ENCODE measurements around the gene ABLIM1.

ABLIM1 gene

DNA sequence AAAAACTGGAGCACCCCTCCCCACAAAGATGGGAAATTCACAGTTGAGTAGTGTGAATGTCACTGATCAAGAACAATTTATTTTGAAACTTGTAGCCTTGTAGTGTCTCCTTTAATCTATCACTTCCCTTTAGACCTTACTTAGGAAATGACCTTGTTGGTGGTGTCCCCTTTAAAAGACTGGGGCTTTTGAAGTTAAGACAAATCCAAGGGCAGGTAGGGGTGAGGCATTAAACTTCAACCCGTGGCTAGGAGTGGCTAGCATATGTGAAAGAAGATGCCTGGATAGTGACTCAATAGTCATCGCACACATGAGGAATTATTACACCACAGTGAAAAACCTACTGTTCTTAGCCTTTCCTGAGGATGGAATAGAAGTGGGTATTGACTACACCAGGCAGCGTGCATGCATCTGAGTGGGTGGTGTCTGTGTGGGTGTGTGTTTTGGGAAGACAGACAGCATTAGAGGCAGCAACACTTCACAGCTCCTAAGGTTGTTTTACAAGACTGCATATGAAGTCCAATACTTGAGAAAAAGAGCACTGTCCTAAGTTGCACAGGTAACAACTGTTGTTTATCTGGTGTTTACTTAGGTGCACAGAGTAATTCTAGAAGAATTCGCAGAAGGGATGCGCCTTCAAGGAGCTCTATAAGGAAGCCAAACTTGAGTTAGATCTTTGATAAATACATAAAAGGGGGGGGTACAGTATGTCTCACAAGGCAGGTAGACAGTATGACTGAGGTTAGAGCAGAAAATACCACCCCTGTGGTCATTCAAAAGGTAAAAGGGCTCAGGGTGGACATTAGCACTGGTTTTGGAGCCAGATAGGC, 32.9 kb downstream of the ABLIM1 start:
- Histone ChIP-seq H3K36me3 (replicated peaks; ENCODE audit: low read depth, low read length) (no peaks in the 10 kb centered on the region), H3K27me3 (ENCODE audit: low read depth, low read length) (peaks cover 2% of the 10 kb centered on the region), H4K20me1 (ENCODE audit: insufficient read depth, low read length) (no peaks in the 10 kb centered on the region), H2AFZ (ENCODE audit: low read depth, low read length) (no peak overlapping the region), H3K9me3 (ENCODE audit: insufficient read depth, low read length) (no peaks in the 10 kb centered on the region), H3K4me3 (ENCODE audit: low read length) (no peak overlapping the region), H3K4me2 (ENCODE audit: low read length) (no peak overlapping the region), H3K79me2 (ENCODE audit: low read length) (no peaks in the 10 kb centered on the region), H3K27ac (ENCODE audit: low read length) (no peak overlapping the region), H3K4me1 (ENCODE audit: low read length) (no peaks in the 10 kb centered on the region), H3K9ac (ENCODE audit: low read length) (no peak overlapping the region)
- TF ChIP-seq, protein P1, sequence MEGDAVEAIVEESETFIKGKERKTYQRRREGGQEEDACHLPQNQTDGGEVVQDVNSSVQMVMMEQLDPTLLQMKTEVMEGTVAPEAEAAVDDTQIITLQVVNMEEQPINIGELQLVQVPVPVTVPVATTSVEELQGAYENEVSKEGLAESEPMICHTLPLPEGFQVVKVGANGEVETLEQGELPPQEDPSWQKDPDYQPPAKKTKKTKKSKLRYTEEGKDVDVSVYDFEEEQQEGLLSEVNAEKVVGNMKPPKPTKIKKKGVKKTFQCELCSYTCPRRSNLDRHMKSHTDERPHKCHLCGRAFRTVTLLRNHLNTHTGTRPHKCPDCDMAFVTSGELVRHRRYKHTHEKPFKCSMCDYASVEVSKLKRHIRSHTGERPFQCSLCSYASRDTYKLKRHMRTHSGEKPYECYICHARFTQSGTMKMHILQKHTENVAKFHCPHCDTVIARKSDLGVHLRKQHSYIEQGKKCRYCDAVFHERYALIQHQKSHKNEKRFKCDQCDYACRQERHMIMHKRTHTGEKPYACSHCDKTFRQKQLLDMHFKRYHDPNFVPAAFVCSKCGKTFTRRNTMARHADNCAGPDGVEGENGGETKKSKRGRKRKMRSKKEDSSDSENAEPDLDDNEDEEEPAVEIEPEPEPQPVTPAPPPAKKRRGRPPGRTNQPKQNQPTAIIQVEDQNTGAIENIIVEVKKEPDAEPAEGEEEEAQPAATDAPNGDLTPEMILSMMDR (IDR thresholded peaks at IDR 0.05; ENCODE audit: low read depth, low read length): no peak
- TF ChIP-seq EZH2phosphoT487 (IDR thresholded peaks at IDR 0.05; ENCODE audit: low read depth): no peak

DNA sequence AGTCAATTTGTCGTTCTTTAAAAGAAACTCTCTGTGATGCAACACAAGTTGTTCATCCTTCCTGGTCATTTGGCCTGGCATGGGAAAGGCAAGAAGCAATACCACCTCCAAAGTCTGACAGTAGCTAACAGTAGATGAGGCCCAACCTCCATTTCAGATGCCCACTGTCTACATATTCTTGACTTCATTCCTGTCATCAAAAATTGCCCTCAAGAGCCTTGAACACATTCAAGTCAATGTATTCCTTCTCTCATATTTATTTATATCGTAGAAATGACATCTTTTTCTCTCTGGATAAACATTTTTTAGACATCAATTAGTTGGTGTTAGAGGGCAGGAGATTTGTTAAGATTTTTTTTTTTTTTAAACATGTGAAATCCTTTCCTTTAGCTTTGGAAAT, 33.7 kb downstream of the ABLIM1 start:
- H3K4me2 ChIP-seq (ENCODE audit: low read length): no peak overlapping the region
- no peak overlapping the region for H3K9ac ChIP-seq (ENCODE audit: low read length)
- H3K4me1 ChIP-seq (ENCODE audit: low read length): no peaks in the 10 kb centered on the region
- H3K4me3 ChIP-seq (ENCODE audit: low read length): no peak overlapping the region
- H4K20me1 ChIP-seq (ENCODE audit: insufficient read depth, low read length): no peaks in the 10 kb centered on the region
- H3K79me2 ChIP-seq (ENCODE audit: low read length): no peaks in the 10 kb centered on the region
- no peak overlapping the region for H2AFZ ChIP-seq (ENCODE audit: low read depth, low read length)
- H3K27ac ChIP-seq (ENCODE audit: low read length): no peak overlapping the region
- no peaks in the 10 kb centered on the region for H3K27me3 ChIP-seq (ENCODE audit: low read depth, low read length)
- TF ChIP-seq, protein P1 (IDR thresholded peaks at IDR 0.05; ENCODE audit: low read depth, low read length): no peak
- H3K9me3 ChIP-seq (ENCODE audit: insufficient read depth, low read length): no peaks in the 10 kb centered on the region
- no peaks in the 10 kb centered on the region for H3K36me3 ChIP-seq (replicated peaks; ENCODE audit: low read depth, low read length)

DNA sequence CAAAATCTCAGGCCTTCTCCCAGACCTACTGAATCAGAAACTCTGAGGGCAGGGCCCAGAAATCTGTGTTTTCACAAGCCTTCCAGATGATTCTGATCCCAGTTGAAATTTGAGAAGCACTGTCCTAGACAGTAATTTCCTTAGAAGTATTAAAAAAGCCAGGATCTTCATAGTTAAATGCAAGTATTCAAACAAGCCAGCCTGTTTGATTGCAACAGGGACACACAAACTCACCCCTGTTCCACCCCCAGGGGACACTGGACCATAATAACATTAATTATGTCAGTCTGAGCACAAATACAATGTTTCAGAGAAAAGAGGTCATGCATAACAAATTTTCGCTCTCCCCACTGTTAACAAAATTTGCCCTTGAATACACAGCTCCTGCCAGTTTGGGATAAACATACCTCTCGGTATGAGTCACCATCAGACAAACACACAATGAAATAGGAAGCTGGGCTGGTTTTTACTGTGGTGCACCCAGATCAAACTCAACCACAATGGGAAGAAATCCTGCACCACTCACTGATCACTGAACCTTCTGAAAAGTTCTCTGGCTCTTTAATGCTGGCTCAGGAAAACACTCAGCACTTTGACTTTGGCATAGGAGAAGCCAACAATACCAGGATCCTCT, 34.3 kb downstream of the ABLIM1 start:
- no peak overlapping the region for H3K9ac ChIP-seq (ENCODE audit: low read length)
- H3K27me3 ChIP-seq (ENCODE audit: low read depth, low read length): no peaks in the 10 kb centered on the region
- TF ChIP-seq EZH2phosphoT487 (IDR thresholded peaks at IDR 0.05; ENCODE audit: low read depth): no peak
- TF ChIP-seq, protein P1 (IDR thresholded peaks at IDR 0.05; ENCODE audit: low read depth, low read length): no peak
- no peak overlapping the region for H3K4me2 ChIP-seq (ENCODE audit: low read length)
- no peaks in the 10 kb centered on the region for H3K79me2 ChIP-seq (ENCODE audit: low read length)
- no peaks in the 10 kb centered on the region for H3K36me3 ChIP-seq (replicated peaks; ENCODE audit: low read depth, low read length)
- no peak overlapping the region for H3K4me3 ChIP-seq (ENCODE audit: low read length)
- H4K20me1 ChIP-seq (ENCODE audit: insufficient read depth, low read length): no peaks in the 10 kb centered on the region
- no peaks in the 10 kb centered on the region for H3K9me3 ChIP-seq (ENCODE audit: insufficient read depth, low read length)
- H3K27ac ChIP-seq (ENCODE audit: low read length): no peak overlapping the region
- H3K4me1 ChIP-seq (ENCODE audit: low read length): no peaks in the 10 kb centered on the region
- H2AFZ ChIP-seq (ENCODE audit: low read depth, low read length): no peak overlapping the region

DNA sequence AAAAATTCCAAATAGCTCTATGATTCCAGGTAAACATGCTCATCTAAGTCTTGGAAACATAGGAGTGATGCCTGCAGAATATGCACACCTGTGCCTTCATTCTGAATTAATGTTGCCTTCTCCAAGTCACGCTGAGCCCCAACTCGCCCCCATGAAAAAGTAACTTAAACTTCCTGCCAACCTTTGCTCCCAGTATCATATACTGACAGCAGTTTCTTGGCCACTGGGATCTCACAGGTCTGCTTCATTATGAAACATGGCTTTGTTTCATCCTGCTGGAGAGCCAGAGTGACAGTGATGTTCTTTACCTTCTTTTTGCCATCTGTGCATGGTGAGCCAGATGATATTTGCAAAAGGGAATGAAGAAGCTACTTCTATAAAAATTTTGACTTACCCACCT, 34.9 kb downstream of the ABLIM1 start:
- Histone ChIP-seq H4K20me1 (ENCODE audit: insufficient read depth, low read length) (no peaks in the 10 kb centered on the region), H2AFZ (ENCODE audit: low read depth, low read length) (no peak overlapping the region), H3K4me3 (ENCODE audit: low read length) (no peak overlapping the region), H3K9me3 (ENCODE audit: insufficient read depth, low read length) (no peaks in the 10 kb centered on the region), H3K36me3 (replicated peaks; ENCODE audit: low read depth, low read length) (no peaks in the 10 kb centered on the region), H3K4me2 (ENCODE audit: low read length) (no peak overlapping the region), H3K4me1 (ENCODE audit: low read length) (no peaks in the 10 kb centered on the region), H3K27ac (ENCODE audit: low read length) (no peak overlapping the region), H3K9ac (ENCODE audit: low read length) (no peak overlapping the region), H3K79me2 (ENCODE audit: low read length) (no peaks in the 10 kb centered on the region), H3K27me3 (ENCODE audit: low read depth, low read length) (no peaks in the 10 kb centered on the region)
- TF ChIP-seq, protein P1 (IDR thresholded peaks at IDR 0.05; ENCODE audit: low read depth, low read length): no peak
- no peak for TF ChIP-seq EZH2phosphoT487 (IDR thresholded peaks at IDR 0.05; ENCODE audit: low read depth)
